Measurements from ENCODE around the gene VPS4A.

DNA sequence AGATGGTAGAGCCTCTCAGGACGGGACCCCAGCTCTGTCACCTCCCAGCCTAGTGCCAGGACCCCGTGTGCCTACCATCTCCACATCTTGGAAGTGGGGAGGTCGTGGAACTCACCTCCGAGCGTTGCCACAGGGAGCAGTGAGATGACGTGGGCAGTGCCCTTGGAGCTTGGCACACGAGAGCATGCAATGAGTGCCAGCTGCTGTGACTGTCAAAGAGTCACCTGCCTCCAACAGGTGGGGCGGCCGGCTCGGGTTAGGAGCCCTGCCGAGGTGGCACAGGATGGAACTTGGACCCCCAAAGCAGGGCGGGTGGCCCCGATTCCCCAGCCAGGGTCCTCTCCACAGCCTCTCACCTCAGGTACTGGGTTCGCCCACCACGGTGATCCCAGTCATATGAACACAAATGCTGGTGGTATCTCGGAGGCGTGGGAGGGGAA lies 5.5 kb downstream of the VPS4A start:
- TF ChIP-seq, protein P1, sequence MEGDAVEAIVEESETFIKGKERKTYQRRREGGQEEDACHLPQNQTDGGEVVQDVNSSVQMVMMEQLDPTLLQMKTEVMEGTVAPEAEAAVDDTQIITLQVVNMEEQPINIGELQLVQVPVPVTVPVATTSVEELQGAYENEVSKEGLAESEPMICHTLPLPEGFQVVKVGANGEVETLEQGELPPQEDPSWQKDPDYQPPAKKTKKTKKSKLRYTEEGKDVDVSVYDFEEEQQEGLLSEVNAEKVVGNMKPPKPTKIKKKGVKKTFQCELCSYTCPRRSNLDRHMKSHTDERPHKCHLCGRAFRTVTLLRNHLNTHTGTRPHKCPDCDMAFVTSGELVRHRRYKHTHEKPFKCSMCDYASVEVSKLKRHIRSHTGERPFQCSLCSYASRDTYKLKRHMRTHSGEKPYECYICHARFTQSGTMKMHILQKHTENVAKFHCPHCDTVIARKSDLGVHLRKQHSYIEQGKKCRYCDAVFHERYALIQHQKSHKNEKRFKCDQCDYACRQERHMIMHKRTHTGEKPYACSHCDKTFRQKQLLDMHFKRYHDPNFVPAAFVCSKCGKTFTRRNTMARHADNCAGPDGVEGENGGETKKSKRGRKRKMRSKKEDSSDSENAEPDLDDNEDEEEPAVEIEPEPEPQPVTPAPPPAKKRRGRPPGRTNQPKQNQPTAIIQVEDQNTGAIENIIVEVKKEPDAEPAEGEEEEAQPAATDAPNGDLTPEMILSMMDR (IDR thresholded peaks at IDR 0.05) = no peak
- TF ChIP-seq POLR2A (IDR thresholded peaks at IDR 0.05) (no peak), POLR2AphosphoS5 (IDR thresholded peaks at IDR 0.05) (no peak)

Data from upper lobe of left lung (tissue), 4 donors.